DND-41 (cell line): ENCODE results near the gene IKBKE.
"Not testable (repeated sequence)": the region's sequence is repeated elsewhere in the genome, so short reads cannot be mapped to it uniquely, and the experiment has no call there.

Experiments
- ATAC-seq: fragments of 200-7000 bp; cut with Tn5 transposase; 3 replicates; pipeline ENCODE4 v1.9.1; 2021; ENCODE audit warnings: low read depth; ENCODE audit not compliant: insufficient read depth
- DNase-seq: peaks from one replicate; pipeline ENCODE4 v3.0.0-alpha.2; 2020
- H2AFZ ChIP-seq: 2 replicates; pipeline ENCODE4 v1.6.0; 2012; ENCODE audit warnings: low read depth, low read length
- H3K27ac ChIP-seq: 2 replicates; pipeline ENCODE4 v1.5.1; 2012; ENCODE audit warnings: low read length, inconsistent platforms
- H3K27me3 ChIP-seq: fragments of 200-600 bp; sonication (generic); 2 replicates; pipeline ENCODE4 v1.6.0; 2012; ENCODE audit warnings: low read length, mild to moderate bottlenecking, inconsistent platforms; ENCODE audit not compliant: insufficient read depth, poor library complexity
- H3K36me3 ChIP-seq: 2 replicates; pipeline ENCODE4 v1.5.1; 2012; ENCODE audit warnings: low read length, inconsistent platforms; ENCODE audit not compliant: insufficient read depth
- H3K4me1 ChIP-seq: 2 replicates; pipeline ENCODE4 v1.5.1; 2012; ENCODE audit warnings: mild to moderate bottlenecking, low read length; ENCODE audit not compliant: insufficient read depth
- H3K4me2 ChIP-seq: 2 replicates; pipeline ENCODE4 v1.6.0; 2012; ENCODE audit warnings: mild to moderate bottlenecking, moderate library complexity, low read length, inconsistent platforms; ENCODE audit not compliant: insufficient read depth
- H3K4me3 ChIP-seq, 2 experiments: fragments of 200-600 bp in 1 of 2; shearing (Covaris generic) in 1 of 2; 2 replicates each; pipeline ENCODE4 v1.5.1; 2012 to 2016; ENCODE audit warnings: inconsistent platforms in 2 of 2, low read length in 2 of 2, mild to moderate bottlenecking in 2 of 2, low read depth in 1 of 2, moderate library complexity in 1 of 2
- H3K79me2 ChIP-seq: 2 replicates; pipeline ENCODE4 v1.6.0; 2012; ENCODE audit warnings: low read length, inconsistent platforms; ENCODE audit not compliant: insufficient read depth
- H3K9ac ChIP-seq: 2 replicates; pipeline ENCODE4 v1.6.0; 2012; ENCODE audit warnings: low read depth, mild to moderate bottlenecking, inconsistent platforms, low read length, moderate library complexity
- H3K9me3 ChIP-seq: 2 replicates; pipeline ENCODE4 v1.5.1; 2012; ENCODE audit warnings: low read length, moderate library complexity, mild to moderate bottlenecking, inconsistent platforms; ENCODE audit not compliant: insufficient read depth, severe bottlenecking
- H4K20me1 ChIP-seq: 2 replicates; pipeline ENCODE4 v1.6.0; 2012; ENCODE audit warnings: low read length; ENCODE audit not compliant: insufficient read depth
- CTCF ChIP-seq: IDR thresholded peaks from 2 replicates; pipeline ENCODE4 v1.5.1; 2012; ENCODE audit warnings: borderline replicate concordance, low read length, moderate library complexity, mild to moderate bottlenecking; ENCODE audit not compliant: poor library complexity, severe bottlenecking; ENCODE audit errors: extremely low read depth
- EZH2 ChIP-seq: IDR thresholded peaks from 3 replicates; pipeline ENCODE4 v1.6.1; 2012; ENCODE audit warnings: borderline replicate concordance, low read depth, mild to moderate bottlenecking, moderate library complexity, low read length, inconsistent platforms; ENCODE audit not compliant: severe bottlenecking

The IKBKE gene

GRCh38 chr1:206480211-206480610 is 9.9 kb downstream of the IKBKE start:
- Histone ChIP-seq H3K9ac (no peak overlapping the region), H4K20me1 (peaks cover 2% of the 10 kb centered on the region; the same call in 1 of the 2 replicates), H3K27ac (no peak overlapping the region), H3K9me3 (no peaks in the 10 kb centered on the region), H3K79me2 (no peaks in the 10 kb centered on the region), H3K36me3 (peaks cover 68% of the 10 kb centered on the region), H3K4me3 (no peak overlapping the region), H2AFZ (no peak overlapping the region), H3K4me1 (no peaks in the 10 kb centered on the region; the same call in 1 of the 2 replicates), H3K27me3 (no peaks in the 10 kb centered on the region), H3K4me2 (no peak overlapping the region)
- no peak for DNase-seq
- ATAC-seq = no peak
- TF ChIP-seq CTCF (no peak), EZH2 (no peak)

- H4K20me1 ChIP-seq = peaks cover 2% of the 10 kb centered on the region; the same call in 1 of the 2 replicates
- no peak overlapping the region for H3K4me3 ChIP-seq
- TF ChIP-seq CTCF (no peak), EZH2 (no peak)
- DNase-seq (no peak), ATAC-seq (no peak)
- H3K4me1 ChIP-seq = no peaks in the 10 kb centered on the region; the same call in 1 of the 2 replicates
- H3K4me2 ChIP-seq = no peak overlapping the region
- H3K79me2 ChIP-seq = no peaks in the 10 kb centered on the region
- no peak overlapping the region for H3K27ac ChIP-seq
- no peak overlapping the region for H3K9ac ChIP-seq
- no peaks in the 10 kb centered on the region for H3K27me3 ChIP-seq
- H2AFZ ChIP-seq = no peak overlapping the region
- H3K36me3 ChIP-seq = peaks cover 49% of the 10 kb centered on the region
- no peaks in the 10 kb centered on the region for H3K9me3 ChIP-seq
These were observed 12.3 kb downstream of the IKBKE start for GRCh38 chr1:206482611-206483010.

- not testable (repeated sequence) for H3K4me2 ChIP-seq, H3K9me3 ChIP-seq, H4K20me1 ChIP-seq, H3K4me1 ChIP-seq, ATAC-seq, H3K27ac ChIP-seq, DNase-seq, H3K4me3 ChIP-seq, H3K27me3 ChIP-seq, H3K9ac ChIP-seq, H3K79me2 ChIP-seq, H2AFZ ChIP-seq
- peaks cover 42% of the 10 kb centered on the region for H3K36me3 ChIP-seq
These were observed 13.6 kb downstream of the IKBKE start for GRCh38 chr1:206483864-206484263.

GRCh38 chr1:206484901-206485300 is 14.6 kb downstream of the IKBKE start:
- Histone ChIP-seq H2AFZ (no peak overlapping the region), H3K27me3 (no peaks in the 10 kb centered on the region), H3K4me1 (no peaks in the 10 kb centered on the region; the same call in 1 of the 2 replicates), H4K20me1 (peaks cover 2% of the 10 kb centered on the region; the same call in 1 of the 2 replicates), H3K4me3 (no peak overlapping the region), H3K4me2 (no peak overlapping the region), H3K27ac (no peak overlapping the region), H3K9ac (no peak overlapping the region), H3K9me3 (no peaks in the 10 kb centered on the region), H3K79me2 (no peaks in the 10 kb centered on the region), H3K36me3 (peaks cover 35% of the 10 kb centered on the region)
- DNase-seq (no peak), ATAC-seq (no peak)
- TF ChIP-seq CTCF (no peak), EZH2 (no peak)
